GM18873 (cell line): ENCODE results near the gene LMNB1.
A peak's percentile ranks its signal among the peaks of the same experiment; 100 is the strongest.
"Not testable (repeated sequence)": the region's sequence is repeated elsewhere in the genome, so short reads cannot be mapped to it uniquely, and the experiment has no call there.

ENCODE experiments used
- ATAC-seq: cut with Tn5 transposase; IDR thresholded peaks from one replicate; pipeline ENCODE4 v1.9.1; 2021; ENCODE audit warnings: mild to moderate bottlenecking, moderate library complexity, moderate number of reproducible peaks; ENCODE audit not compliant: unreplicated experiment, low FRiP score

LMNB1 gene

GRCh38 chr5:126853541-126854307, 76.8 kb downstream of the LMNB1 start:
- ATAC-seq: not testable (repeated sequence)

- no peak for ATAC-seq
Observed at GRCh38 chr5:126854526-126855110, 77.7 kb downstream of the LMNB1 start.

DNA sequence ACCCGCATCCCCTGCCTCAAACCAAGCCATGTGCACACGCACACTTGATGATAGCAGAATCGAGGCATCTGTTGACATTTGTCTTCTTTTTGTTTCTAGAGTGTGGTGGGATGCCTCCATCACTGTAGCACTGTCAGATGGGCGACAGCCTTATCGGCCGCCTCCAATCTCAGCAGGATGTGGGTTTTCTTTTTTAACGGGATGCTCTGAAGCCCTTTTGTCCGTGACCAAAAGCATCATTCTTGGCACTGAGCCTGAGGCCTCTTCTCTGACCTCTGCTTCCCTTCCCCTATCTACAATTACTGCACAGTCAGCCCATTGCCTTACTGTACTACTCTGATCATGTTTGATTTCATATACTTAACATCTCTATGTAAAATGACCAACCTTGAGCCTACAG, 78.3 kb downstream of the LMNB1 start:
- ATAC-seq: no peak

- ATAC-seq: no peak
Observed at GRCh38 chr5:126857472-126858410, 80.8 kb downstream of the LMNB1 start.

DNA sequence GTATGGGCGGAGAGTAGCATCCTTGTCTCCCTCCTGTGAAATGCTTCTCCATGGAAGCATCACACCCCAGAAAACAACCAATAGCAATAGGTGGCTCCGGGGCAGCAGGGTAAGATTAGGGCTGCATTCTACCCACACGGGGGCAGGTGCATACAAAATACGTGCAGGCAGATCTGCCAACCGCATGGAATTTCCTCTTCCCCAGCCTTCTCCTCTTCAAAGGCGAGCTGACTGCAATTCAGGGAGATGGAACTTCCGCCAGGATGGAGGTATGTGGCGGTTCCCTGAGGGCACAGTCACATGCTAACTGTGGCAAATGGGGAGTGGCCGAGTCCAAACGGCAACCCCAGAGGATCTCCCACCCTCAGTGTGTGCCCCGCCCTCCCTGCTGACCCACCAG, 81.5 kb downstream of the LMNB1 start:
- ATAC-seq: no peak

DNA sequence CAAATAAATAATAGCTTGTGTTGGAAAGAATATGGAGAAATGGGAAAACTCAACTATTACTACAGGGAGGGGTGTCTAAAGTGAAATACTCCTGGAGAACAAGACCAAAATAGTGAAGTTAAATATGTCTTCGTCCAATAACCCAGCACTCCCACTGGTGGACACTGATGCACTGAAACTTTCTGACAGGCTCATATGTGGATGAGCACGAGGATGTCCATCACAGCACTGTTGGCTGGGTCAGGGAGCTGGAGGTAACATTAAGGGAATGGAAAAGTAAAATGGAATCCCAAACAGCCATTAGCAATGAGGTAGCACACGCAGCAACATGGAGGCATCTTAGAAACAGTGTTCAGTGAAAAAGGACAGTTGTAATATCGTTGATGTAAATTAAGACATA, 86.5 kb downstream of the LMNB1 start:
- no peak for ATAC-seq

DNA sequence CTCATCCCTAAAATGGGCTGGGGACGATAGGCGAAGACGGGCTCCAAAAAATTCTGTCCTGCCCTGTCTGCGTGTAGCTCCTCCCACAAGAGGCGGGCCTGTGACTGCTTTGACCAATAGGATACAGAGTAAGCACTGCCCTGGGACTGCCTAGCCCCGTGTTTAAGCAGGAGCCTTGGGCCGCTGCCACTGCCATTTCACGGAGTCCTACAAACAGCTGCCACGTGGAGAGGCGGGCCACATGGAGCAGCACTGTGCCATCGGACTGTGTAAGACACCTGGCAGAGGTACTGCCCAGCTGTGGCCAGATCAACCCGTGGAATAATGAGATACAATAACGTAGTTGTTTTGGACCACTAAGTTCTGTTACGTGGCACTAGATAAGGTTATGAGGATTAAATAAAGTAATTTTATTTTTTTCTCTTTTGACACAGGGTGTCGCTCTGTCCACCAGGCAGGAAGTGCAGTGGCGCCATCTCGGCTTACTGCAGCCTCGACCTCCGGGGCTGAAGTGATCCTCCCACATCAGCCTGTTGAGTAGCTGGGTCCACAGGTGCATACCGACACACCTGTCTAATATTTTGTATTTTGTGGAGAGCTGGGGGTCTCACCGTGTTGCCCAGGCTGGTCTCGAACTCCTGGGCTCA, 87.2 kb downstream of the LMNB1 start:
- no peak for ATAC-seq

DNA sequence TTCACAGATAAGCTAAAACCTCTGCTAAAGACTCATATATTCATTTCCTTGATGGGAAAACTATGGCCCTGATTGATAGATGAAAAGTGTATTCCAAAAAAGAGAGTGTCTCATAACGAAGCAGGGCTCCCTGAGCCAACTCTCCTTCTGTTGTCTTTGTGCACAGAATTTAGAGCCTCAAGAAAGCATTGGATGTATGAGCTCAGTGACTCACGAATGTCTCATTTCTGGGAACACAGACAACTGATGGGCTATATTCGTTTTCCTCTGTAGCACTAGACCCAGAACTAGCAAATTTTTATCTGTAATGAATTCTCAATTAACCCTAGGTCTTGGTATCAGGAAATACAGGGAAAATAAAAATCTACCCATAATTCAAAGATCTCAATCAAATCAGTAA, 88.4 kb downstream of the LMNB1 start:
- ATAC-seq: no peak

GRCh38 chr5:126866851-126867636, 90.1 kb downstream of the LMNB1 start:
- ATAC-seq: no peak

DNA sequence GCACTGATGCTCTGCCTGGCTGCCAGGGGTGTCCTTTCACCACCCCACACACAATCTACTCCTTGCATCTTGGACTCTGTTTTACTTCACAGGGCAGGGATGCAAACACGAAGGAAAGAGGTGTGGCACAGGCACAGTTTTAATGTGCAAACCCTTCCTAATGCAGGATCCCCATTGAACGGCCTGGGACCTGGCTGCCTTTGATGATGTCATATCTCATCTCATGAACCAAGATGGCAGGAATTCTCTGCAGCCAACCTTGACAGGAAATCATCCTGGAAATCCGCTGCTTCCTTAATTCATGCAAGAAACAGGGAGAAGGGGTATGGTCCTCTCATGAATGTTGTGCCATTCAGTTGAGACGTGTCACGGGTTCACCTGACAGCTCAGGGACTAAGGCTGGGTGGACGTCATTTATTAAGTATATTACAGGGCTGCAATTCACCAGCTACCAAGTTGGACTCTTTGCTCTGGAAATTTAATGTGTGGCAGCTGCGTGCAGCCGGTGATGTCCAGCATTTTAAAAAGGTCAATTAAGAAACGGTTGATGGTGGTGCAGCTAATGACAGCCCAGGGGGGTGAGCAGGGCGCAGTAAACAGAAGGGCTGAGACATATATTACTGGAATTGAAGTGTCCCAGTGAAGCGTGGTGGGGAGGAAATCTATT, 91.5 kb downstream of the LMNB1 start:
- ATAC-seq: no peak

- peak; percentile 58 for ATAC-seq
Observed at GRCh38 chr5:126869005-126869451, 92.1 kb downstream of the LMNB1 start.

DNA sequence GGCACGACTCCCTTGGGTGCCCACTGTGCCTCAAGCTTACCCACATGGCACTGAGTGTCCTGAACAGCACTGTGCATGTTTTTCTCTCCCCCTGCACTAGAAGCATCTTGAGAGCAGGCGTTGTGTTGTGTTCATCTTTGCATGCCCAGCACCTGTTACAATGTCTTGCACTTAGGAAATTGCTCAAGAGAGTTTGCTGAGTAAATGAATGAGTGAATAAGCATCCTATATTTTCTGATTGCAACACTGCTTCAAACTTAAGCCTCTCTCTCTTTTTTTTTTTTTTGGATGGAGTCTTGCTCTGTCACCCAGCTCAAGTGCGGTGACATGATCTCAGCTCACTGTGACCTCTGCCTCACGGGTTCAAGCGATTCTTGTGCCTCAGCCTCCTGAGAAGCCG, 94.5 kb downstream of the LMNB1 start:
- no peak for ATAC-seq

- no peak for ATAC-seq
Observed at GRCh38 chr5:126872561-126873354, 95.8 kb downstream of the LMNB1 start.

DNA sequence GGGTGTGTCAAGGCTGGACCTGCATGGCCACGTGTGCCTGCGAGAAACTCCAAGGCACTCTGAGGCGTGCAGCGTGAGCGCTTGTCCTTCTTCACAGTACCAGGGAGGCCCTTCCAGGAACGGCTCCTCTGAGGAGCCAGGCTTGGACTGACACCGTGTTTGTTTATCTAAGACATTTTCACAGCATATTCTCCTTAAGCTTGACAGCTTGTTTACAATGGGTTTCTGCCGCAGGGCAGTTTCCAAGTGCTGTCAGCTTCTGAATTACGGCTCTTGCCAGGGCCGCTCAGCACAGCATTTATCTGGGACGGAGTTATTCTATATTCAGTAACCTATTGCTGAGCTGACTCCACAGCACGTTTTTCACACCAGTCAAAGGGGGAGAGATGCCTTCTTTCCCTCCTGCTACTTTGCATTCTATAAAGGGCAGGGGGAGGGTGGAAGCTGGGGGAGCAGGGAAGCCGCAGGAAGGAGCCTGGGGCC, 98.4 kb downstream of the LMNB1 start:
- no peak for ATAC-seq

- no peak for ATAC-seq
Observed at GRCh38 chr5:126877602-126878001, 100.7 kb downstream of the LMNB1 start.

- ATAC-seq: no peak
Observed at GRCh38 chr5:126878085-126878484, 101.1 kb downstream of the LMNB1 start.

GRCh38 chr5:126878634-126879033, 101.7 kb downstream of the LMNB1 start:
- no peak for ATAC-seq

DNA sequence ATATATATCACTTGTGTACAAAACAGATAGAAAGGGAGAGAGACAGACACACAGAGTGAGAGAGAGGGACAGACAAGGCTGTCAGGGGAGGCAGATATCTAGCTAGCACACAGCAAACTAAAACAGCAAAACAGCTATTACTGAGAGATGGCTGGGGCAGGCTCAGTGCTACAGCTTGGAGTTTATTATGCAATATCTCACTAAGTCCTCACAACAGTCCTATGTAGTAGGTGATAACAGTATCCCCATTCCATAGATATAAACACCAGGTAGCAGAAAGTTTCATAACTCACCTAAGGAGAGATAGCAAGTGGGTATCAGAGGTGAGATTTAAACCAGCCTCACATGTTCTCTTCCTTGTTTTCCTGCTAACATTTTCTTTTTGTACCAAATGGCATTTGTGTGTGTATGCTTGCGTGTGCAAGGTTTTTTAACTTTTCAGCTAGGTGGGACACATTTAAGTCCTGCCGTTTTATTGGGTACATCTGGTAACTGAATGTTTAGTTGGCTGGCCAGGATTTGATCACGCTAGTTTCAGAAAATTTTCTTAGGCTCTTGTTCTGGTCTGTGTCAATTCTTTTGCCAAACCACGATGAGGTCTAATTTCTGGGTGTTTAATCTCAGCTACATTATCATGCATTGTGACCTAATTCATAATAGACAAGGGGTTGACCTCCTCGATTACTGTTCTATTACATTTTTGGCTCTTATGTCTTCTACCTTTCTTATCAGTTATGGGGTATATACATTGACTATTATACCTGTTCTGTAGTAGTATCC, 105.1 kb downstream of the LMNB1 start:
- ATAC-seq: no peak
